Left colon (tissue), 2 donors: ENCODE results near the gene VTI1A. TPM values are rescaled to one million over a fixed set of nuclear protein-coding genes. Genes with fewer than 3 reads are reported as not detected.
A peak's percentile ranks its signal among the peaks of the same experiment; 100 is the strongest.
"Not testable (repeated sequence)": the region's sequence is repeated elsewhere in the genome, so short reads cannot be mapped to it uniquely, and the experiment has no call there.

Experiments used
- ATAC-seq: fragments of 200-7000 bp; cut with Tn5 transposase; one replicate; pipeline ENCODE4 v1.9.1; 2020; ENCODE audit warnings: mild to moderate bottlenecking, moderate library complexity
- DNase-seq, 2 donors: peaks; one replicate each; pipeline ENCODE4 v3.0.0-alpha.2; 2020
- intact Hi-C, 2 donors: fragments of 100-400 bp; cut with DNase I in 1 of 2; cut with micrococcal nuclease in 1 of 2; formaldehyde crosslinking; loops; one replicate each; pipeline versions ENCODE4 v1.11.2 to v1.14.0; 2022; cut with DNase I, micrococcal nuclease
- total RNA-seq, 2 donors: library from RNA; stranded (reverse); fragmentation: NEBNext Ultra II Directional; extraction: Animal tissue kit (Norgen Biotek cat#: 25700); gene quantifications; one replicate each; pipeline ENCODE4 v1.2.1, GENCODE V29; 2021
- donor health status: DM: no; HTN: no; CAD: no.
- donor health status: DM: yes; HTN: yes; CAD: no.

Gene VTI1A
- total RNA-seq, 2 donors from 2014 or later = 44.4 to 52.8 TPM

DNA sequence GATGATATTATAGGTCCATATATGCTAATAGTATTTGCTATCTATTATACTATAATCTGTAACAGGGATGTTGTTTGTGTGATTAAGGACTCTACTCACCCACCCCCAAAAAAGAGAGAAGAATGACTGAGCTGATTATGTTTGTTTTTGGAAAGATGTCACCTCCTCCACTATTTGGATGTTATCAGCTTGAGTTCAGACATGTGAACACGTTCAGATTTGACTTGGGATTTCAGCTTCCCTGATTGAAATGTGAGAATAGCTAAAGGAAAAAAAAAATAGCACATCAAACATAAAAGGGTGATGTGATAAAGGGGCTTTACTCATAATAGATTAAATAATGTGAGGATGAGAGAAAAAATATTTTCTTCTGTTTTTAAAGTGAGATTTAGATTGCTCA is 81.2 kb downstream of the VTI1A start:
- intact Hi-C loops = no loop called here
- DNase-seq = no peak
- no peak for ATAC-seq

DNA sequence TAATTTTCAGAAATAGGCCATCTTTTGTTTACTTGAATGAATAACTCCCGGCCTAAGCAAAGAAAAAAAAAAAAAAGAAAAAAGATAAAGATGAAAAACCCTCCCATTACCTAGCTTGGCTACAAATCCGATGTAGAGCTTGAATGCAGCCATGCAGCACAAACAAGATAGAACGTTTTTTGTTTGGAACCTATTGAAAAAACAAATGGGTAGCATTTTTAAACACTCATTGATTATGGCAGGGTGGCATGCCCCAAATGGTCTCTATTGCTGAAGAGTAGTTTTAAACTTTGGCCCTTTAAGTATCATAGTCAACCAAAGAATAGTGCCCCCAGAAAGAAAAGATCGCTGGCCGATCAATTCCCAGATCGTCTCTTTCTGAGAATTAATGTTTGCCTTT is 84.4 kb downstream of the VTI1A start:
- intact Hi-C loops = no loop called here
- DNase-seq (no peak), ATAC-seq (no peak)

DNA sequence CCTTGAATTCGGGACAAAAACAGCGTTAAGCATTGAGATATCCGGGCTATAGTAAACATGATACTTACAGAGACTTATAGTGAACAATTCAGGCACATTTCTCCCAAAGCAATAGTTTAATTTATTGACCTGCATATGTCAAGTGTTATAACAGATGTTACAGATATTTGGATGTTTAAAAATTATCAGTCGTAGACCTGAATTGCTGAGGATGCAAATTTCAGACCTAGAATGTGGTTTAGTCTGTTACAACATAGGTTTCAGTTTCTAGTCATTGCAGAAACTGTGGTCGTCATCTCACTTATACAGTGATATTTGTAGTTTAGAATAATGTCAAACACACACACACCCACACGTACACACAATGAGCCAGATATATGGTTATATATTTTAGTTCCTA is 85.2 kb downstream of the VTI1A start:
- ATAC-seq (peak; percentile 26), DNase-seq (no peak)
- intact Hi-C loops = no loop called here

DNA sequence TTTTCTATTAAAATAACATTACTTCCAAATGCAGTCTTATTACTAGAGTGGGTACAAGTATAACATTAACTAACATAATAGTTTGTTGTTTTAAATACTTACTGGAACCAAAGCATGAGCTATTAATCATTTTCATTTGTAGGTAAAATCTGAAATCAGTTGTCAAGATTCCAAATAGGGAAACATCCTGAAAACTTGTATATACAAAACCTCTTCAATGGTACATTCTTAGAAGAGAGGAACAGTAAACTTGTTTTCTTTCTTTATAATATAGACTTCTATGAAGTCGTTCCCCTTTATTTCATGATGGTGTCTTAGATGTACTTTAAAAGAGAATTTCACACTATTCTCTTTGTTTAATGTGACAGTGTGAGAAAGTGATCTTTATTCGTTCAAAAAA is 85.9 kb downstream of the VTI1A start:
- ATAC-seq = no peak
- DNase-seq = no peak
- intact Hi-C loops = no loop called here

DNA sequence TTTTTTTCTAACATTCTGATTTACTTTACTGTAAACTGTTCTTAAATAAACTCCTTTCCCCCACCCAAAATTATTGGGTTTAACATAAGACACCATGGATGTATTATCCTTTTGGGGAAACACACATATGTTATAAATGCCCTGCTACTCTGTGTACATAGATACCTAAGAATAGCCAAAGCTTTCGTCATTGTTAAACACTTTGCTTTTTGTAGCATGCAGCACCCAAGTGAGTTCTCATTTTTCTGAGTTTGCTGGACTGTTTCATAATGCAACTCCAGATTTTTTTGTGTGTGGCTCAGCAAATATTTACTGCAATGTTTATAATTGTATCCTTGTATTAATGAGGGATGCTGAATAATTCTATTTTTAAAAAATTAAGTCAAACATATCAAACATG is 86.9 kb downstream of the VTI1A start:
- no peak for DNase-seq
- intact Hi-C loops = no loop called here
- ATAC-seq = no peak

DNA sequence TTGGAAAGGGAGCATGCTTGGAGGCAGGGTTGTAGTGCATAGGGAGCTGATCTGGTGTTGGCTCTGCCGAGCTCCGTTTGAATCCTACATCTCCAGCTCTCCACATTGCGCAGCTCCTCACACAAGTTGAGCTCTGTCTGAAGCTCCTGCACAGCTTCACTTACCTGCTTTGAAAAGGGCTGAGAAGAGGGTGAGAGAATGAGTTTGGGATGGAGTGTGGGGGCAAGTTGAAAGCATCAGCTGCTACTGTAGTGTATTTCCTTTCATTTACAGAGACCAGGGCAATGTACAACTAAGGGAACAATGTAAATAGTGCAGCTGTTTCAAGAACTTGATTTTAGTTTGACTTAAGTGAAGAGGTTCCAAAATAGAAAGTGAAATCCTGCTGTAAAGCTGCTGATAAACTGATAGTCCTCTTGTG is 88.5 kb downstream of the VTI1A start:
- peak; percentile 58 for ATAC-seq
- intact Hi-C loops = no loop called here
- DNase-seq = no peak

DNA sequence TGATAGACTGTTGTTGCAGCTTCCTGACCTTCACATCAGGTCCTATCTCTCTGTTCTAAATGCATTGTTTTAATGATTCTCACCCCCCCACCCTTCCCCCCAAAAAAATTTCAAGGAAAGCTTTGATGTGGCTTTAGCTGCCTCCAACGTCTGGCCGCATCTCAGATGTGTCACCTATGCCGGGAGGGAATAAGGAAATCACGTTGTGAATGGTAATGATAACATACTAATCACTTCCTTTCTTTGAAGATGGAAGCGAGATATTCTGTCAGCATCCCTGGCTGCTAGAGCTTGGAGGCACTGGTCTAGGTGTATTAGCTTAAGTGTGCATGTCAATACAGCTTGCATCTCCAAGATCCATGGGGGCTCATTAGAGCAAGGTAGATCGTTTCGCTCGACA is 89.6 kb downstream of the VTI1A start:
- DNase-seq (no peak), ATAC-seq (no peak)
- intact Hi-C loops = no loop called here

DNA sequence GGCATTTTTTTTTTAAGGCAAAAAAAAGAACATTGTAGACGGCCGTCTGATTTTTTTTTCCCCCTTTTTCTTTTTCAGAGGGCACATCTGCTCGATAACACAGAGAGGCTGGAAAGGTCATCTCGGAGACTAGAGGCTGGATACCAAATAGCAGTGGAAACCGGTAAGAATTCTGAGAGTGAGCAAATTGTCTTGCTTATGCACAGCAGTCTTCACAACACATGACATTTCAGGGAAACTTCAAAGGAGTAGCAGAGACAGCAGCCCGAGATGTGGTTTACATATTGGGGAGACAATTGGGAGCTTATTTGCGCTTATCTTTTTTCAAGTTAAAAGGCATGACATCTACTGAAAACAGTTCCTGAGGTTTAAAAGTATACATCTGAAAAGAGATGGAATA is 91.2 kb downstream of the VTI1A start:
- intact Hi-C loops = no loop called here
- ATAC-seq (no peak), DNase-seq (no peak)

DNA sequence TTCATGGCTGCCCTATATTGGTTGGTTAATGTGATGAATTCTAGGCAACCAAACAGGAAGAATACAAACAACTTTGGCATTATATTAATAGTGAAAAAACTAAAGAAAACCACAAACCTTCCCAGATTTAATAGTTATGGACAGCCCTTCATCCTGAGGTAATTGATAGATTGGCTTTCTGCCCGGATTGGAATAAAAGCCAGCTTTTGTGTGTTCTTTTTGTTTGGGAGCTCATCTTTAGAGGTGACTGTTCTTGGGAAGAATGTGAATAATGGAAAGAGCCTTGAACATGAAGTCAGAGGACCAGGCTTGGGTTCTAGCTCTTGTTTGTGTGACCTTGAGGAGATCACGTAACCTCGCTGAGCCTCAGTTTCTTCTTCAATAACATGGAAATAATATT is 92.3 kb downstream of the VTI1A start:
- ATAC-seq = no peak
- no peak for DNase-seq
- intact Hi-C loops = no loop called here

DNA sequence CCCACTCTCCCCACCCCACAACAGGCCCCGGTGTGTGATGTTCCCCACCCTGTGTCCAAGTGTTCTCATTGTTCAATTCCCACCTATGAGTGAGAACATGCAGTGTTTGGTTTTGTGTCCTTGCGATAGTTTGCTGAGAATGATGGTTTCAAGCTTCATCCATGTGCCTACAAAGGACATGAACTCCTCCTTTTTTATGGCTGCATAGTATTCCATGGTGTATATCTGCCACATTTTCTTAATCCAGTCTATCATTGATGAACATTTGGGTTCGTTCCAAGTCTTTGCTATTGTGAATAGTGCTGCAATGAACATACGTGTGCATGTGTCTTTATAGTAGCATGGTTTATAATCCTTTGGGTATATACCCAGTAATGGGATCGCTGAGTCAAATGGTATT is 95.8 kb downstream of the VTI1A start:
- DNase-seq, intact Hi-C loops, ATAC-seq: not testable (repeated sequence)

DNA sequence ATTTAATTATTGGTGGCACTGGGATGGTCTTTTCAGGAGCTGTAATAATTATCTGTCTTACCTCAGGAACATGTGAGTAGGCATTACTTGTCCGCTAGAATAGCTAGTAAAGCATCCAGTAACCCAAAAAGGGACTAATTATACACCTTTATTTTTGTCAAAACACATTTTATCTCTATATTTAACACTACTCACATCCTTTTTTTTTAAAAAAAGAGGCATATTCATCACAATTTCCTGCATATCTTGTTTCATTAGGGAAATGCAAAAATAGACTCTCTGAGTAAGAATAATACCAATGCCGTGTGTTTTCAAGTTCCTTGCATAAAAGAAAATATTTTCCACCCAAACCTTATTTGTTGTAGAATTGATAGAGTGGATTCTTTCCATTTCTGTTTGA is 99.5 kb downstream of the VTI1A start:
- intact Hi-C loops = no loop called here
- no peak for ATAC-seq

DNA sequence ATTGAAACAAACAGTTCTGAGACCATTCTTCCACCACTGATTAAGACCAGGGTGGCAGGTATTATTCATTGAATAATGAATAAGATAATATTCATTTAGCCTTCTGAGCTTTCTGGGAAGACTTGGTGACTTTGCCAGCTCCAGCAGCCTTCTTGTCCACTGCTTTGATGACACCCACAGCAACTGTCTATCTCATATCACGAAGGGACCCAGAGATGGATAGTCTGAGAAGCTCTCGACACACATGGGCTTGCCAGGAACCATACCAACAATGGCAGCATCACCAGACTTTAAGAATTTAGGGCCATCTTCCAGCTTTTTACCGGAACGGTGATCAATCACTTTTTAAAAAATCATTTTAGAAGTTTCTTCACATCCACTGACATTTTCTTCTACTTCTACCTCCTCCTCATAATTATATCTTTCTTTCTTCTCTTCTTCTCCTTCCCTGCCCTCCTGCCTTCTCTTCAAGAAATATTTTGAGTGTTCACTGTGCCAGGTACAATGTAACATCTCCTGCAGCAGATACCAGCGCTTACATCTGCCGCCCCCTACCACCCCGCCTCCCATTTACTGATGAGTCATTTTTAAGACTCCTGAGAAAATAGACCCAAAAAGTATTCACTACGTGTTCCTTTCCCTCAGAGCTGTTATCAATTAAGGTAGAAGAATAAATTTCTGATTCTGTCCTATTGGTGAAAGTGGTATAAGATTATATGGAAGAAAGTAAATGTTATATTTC is 101.7 kb downstream of the VTI1A start:
- DNase-seq (no peak), ATAC-seq (no peak)
- intact Hi-C loops = no loop called here

More for the DNA sequence above, 99.5 kb downstream of the VTI1A start:
- no peak for DNase-seq

DNA sequence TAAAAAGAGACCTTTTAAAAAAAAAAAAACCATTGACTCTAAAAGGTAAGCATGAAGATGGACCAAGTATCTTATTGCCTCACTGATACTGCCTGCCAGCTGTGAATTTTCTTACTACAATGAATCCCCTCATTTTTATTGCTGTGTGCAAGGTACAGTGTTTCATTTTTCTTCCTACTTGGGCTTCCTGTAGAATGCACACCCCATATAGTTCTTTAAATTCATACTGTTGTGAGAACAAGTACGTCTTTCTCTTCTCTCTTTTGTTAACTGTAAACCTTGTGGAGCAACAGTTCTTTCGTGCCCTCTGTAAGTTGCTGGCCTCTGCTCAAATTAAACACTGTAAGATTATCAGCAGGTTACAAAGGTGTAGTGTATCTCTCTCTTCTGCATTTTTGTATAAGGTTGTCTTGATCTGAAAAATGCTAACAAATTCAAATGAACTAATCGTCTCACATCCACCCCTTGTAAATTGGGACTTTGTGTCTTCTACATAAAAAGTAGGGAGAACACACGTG is 105.6 kb downstream of the VTI1A start:
- DNase-seq = no peak
- intact Hi-C loops = no loop called here
- ATAC-seq = peak; percentile 87

DNA sequence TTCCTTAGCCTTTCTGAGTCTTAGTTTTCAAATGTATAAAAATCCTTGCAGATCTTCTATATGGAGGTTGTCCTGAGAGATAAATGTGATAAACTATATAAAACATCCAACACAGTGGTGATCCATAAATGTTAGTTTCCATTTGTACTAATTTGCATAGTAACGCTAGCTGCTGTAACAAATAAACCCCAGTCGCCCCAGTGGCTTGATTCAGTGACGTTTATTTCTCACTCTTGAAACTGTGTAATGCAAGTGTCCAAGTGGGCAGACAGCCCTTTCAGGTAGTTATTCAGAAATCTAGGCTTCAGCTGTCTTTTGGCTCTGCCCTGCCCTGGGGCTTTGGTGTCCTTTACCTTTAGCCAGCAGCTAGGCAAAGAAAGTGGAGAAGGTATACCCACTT is 106.3 kb downstream of the VTI1A start:
- DNase-seq (no peak), ATAC-seq (no peak)
- intact Hi-C loops = no loop called here

DNA sequence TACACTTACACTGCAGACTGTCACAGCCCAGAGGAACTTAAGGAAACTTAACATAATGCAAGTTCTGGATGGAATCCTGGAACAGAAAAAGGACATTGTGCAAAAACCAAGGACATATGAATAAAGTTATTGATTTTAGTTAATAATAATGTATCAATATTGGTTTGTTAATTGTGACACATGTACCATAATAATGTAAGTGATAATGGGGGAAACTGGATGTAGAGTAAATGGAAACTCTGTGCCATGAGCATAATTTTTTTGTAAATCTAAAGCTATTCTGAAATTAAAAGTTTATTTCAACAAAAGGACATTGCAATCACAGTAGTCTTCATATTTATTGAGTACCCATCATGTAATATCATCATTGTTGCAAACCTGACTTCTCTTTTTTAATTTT is 107.2 kb downstream of the VTI1A start:
- intact Hi-C loops = no loop called here
- DNase-seq (no peak), ATAC-seq (no peak)

DNA sequence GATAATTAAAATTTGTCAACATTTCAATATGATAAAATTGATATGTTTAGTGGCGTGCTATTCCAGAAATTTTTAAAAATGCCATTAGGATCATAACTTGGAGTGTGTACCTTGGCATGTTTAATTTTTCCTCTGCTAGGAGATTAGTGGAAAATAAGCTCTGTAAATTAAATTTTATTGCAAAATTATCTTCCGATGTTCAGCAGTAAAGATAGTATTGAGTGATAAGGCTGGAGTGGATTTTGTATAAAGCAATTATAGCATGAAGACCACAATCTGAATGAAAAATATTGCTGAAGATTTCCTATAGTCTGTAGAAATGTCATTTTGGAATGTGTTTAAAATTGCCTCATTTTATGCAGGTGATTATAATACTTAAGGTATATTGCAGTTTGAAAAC is 110.2 kb downstream of the VTI1A start:
- DNase-seq = no peak
- intact Hi-C loops = no loop called here
- no peak for ATAC-seq

DNA sequence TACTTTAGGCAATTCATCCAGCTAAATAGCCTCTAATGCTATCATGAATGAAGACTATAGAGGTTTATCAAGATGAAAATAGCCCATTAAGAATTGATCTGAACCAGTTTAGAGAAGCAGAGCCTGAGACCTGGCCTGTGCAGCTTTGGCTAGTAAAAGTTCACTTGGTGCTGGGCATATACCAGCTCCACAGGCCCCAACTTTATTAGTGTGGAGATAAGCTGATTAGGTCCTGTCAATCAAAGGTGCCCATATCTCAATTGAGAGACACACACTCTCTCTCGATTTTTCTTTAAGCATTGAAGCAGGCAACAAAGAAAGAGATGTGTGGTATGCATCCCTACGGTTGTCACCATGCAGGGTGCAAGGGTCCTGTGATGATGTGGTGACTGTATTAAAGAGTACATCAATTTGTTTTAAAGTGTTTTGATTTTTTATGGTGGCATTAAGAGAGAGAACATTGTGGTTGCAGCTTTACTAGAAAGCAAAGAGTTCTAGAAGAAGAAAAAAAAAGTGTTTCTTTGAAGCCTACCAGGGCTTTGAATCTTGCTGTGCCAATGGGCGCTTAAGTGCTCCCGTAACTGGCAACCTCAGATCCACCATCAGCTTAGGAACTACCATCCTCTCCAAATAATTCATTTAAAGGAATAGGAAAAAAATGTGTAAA is 111.6 kb downstream of the VTI1A start:
- ATAC-seq (peak; percentile 51), DNase-seq (no peak)
- intact Hi-C loops = no loop called here

DNA sequence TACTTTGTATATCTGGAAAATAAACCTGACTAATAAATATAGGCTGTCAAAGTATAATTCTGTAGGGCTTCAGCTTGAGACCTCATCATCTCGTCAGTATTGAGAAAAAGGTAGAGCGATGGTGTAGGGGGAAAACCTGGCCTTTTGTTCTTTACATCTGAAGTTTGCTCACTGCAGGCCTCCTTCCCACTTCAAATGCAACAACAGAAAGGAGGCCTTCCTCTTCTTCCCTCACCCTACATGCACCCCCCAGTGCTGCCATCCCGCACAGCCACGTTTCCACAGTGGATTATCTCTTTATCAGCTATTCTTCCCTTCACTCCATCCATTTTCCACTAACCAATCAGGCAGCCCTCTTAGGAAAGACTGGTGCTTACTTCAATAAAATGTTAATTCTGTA is 112.3 kb downstream of the VTI1A start:
- DNase-seq = no peak
- intact Hi-C loops = no loop called here
- no peak for ATAC-seq

DNA sequence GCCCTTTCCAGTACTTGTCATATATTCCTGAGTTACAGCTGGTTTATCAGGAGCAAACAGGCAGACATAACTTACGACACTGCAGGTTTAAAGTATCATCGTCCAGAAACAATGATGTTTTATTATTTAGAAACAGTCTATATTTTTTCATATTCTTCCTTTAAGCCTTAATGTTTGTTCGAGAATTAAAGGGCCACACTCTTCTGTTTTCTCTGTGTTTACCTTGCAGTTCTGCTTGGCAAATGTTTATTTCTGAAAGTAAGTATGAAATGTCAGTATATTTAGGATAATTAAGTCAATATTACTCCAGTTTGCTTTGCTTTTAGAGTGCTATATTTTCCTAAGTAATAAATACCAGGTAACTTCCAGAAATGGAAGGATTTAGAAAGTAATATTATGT is 115.1 kb downstream of the VTI1A start:
- intact Hi-C loops = loop anchor here in 1 of 2 donors (10.0 kb wide), 2 partner anchors 573 to 823 kb away; no protein-coding TSS in a partner anchor
- DNase-seq = no peak
- ATAC-seq = peak; percentile 22
